Body of pancreas (tissue), 4 donors: ENCODE data around the gene CAPN5. TPM values are rescaled to one million over a fixed set of nuclear protein-coding genes. Genes with fewer than 3 reads are reported as not detected.

Experiments
- ATAC-seq: fragments of 150-250 bp; one replicate; pipeline ENCODE4 v1.9.1; 2016
- DNase-seq, 4 donors: peaks; one replicate each; pipeline ENCODE4 v3.0.0-alpha.2; 2019
- H3K27ac ChIP-seq, 4 donors: fragments of 200-600 bp; sonication (generic); 1 replicate in 3 of 4; 2 replicates in 1 of 4; pipeline versions ENCODE4 v1.5.1 to v1.6.1; 2016 to 2019; ENCODE audit warnings: mild to moderate bottlenecking in 1 of 4, mixed read lengths in 1 of 4, moderate library complexity in 1 of 4
- H3K27me3 ChIP-seq, 2 donors: fragments of 200-600 bp; sonication (generic); one replicate each; pipeline ENCODE4 v1.6.0; 2016; ENCODE audit warnings: mild to moderate bottlenecking in 1 of 2
- H3K36me3 ChIP-seq, 2 donors: fragments of 200-600 bp; sonication (generic); replicated peaks in 1 of 2; 2 replicates each; pipeline ENCODE4 v1.5.1; 2016; ENCODE audit warnings: low read depth in 2 of 2; ENCODE audit not compliant: insufficient read depth in 1 of 2
- H3K4me1 ChIP-seq: fragments of 200-600 bp; sonication (generic); one replicate; pipeline ENCODE4 v1.6.0; 2016
- H3K4me3 ChIP-seq, 2 donors: fragments of 200-600 bp; sonication (generic); 1 replicate in 1 of 2; 2 replicates in 1 of 2; pipeline ENCODE4 v1.5.1; 2016 to 2019
- H3K9me3 ChIP-seq, 3 donors: fragments of 200-600 bp; sonication (generic); 1 replicate in 2 of 3; 2 replicates in 1 of 3; pipeline ENCODE4 v1.5.1; 2016
- POLR2A ChIP-seq, 3 donors: fragments of 450-650 bp; IDR thresholded peaks; one replicate each; pipeline ENCODE4 v1.6.1; 2016; ENCODE audit warnings: antibody characterized with exemption in 3 of 3, mild to moderate bottlenecking in 2 of 3
- WGBS, 2 donors: methylation state at CpG; one replicate each; pipeline ENCODE4 v1.1.5; 2017; 5-methylcytosine and 5-hydroxymethylcytosine counted together
- intact Hi-C: fragments of 100-400 bp; cut with DNase I; formaldehyde crosslinking; loops from one replicate; pipeline ENCODE4 v1.15.1; 2023
- total RNA-seq, 2 donors: library from RNA; depleted of rRNA; stranded (reverse); fragments of >200 nt; gene quantifications; one replicate each; pipeline ENCODE4 v1.1.0, GENCODE V29; 2016
- TF ChIP-seq, protein P1 (sequence below), 7 experiments: fragments of 450-650 bp in 4 of 7; fragments of 200-600 bp in 3 of 7; sonication (generic) in 3 of 7; IDR thresholded peaks; one replicate each; pipeline ENCODE4 v1.5.1; 2016 to 2019; ENCODE audit warnings: antibody characterized with exemption in 7 of 7

The CAPN5 gene
- total RNA-seq, 2 donors from 2014 or later = 7.8 to 13.8 TPM

DNA sequence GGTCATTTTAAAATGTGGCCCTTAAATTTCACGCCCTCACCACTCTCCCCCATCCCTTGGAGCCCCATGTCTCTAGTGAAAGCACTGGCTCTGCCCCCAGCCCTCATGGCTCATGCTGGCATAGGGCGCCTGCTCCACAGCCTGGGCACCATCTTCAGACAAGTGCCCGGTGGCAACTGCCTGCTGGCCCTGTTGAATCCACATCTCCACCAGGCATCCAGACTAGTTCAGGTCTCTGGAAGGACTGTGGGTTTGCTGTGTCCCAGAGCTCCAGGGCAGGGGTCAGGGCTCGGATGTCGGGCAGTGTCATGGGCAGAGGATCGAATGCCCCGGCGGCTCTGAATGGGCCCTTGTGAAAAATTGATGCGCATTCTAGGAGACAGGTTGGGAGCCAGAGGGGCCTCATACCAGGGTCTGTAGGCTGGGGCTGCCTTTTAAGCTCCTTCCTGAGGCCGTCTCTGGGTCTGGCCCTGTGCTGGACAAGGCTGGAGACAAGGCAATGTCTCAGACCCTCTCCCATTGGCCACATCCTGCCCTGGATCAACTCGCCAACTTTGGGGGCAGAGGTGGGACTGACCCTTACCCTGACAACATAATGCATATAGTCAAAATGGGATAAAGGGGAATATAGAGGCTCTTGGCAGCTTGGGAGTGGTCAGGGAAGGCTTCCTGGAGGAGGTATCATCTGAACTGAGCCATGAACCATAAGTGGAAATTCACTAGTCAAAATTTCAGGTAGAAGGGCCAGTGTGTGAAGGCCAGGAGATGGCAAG is 62.5 kb downstream of the CAPN5 start:
- no peak for DNase-seq

DNA sequence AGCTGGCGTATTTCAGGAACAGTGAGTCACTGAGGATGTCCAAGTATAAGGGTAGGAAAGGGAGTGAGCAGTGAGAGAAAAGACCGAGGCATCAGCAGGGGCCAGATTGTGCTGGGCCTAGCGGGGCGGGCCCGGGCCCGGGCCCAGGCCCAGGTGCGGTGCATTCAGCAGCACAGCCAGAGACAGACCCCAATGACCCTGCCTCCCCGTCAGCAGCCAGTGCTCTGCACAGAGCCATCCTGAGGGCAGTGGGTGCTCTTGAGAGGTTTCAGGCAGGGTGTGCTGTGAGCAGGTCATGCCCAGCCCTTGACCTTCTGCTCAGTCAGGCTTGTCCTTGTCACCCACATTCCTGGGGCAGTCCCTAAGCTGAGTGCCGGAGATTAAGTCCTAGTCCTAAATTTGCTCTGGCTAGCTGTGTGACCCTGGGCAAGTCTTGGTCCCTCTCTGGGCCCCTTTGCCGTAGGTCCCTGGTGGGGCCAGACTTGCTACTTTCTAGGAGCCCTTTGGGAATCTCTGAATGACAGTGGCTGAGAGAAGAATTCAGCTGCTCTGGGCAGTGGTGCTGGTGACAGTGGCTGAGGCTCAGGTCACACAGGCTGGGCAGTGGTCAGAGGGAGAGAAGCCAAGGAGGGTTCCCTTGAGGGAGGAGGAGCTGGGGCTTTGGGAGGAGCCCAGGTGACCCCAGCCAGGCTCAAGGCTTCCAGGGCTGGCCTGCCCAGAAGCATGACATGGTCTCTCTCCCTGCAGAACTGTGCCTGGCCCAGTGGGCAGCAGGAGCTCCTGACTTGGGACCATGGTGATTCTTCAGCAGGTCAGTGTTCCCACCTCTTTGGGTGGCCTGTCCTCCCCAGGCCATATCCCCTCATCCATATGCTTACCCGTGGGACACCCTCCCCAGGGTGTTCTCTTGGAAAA is 63.3 kb downstream of the CAPN5 start:
- Histone ChIP-seq H3K36me3 (no peaks in the 10 kb centered on the region), H3K4me3 (no peak overlapping the region), H3K9me3 (no peaks in the 10 kb centered on the region), H3K27me3 (no peaks in the 10 kb centered on the region), H3K27ac (peak overlapping the region in 3 of 4 donors; percentile 45 to 60 (median 47)), H3K4me1 (peaks cover 47% of the 10 kb centered on the region)
- DNase-seq (no peak), ATAC-seq (no peak)
- intact Hi-C loops = no loop called here
- TF ChIP-seq, protein P1, sequence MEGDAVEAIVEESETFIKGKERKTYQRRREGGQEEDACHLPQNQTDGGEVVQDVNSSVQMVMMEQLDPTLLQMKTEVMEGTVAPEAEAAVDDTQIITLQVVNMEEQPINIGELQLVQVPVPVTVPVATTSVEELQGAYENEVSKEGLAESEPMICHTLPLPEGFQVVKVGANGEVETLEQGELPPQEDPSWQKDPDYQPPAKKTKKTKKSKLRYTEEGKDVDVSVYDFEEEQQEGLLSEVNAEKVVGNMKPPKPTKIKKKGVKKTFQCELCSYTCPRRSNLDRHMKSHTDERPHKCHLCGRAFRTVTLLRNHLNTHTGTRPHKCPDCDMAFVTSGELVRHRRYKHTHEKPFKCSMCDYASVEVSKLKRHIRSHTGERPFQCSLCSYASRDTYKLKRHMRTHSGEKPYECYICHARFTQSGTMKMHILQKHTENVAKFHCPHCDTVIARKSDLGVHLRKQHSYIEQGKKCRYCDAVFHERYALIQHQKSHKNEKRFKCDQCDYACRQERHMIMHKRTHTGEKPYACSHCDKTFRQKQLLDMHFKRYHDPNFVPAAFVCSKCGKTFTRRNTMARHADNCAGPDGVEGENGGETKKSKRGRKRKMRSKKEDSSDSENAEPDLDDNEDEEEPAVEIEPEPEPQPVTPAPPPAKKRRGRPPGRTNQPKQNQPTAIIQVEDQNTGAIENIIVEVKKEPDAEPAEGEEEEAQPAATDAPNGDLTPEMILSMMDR (IDR thresholded peaks at IDR 0.05) = no peak
- no peak for TF ChIP-seq POLR2A (IDR thresholded peaks at IDR 0.05)
- 85 to 88% methylated on average over 8 to 11 of the region's 11 CpGs for WGBS, 2 donors

More for the DNA sequence above, 62.5 kb downstream of the CAPN5 start:
- no peak for ATAC-seq
- Histone ChIP-seq H3K36me3 (no peaks in the 10 kb centered on the region), H3K9me3 (no peaks in the 10 kb centered on the region), H3K4me1 (peaks cover 47% of the 10 kb centered on the region), H3K4me3 (no peak overlapping the region), H3K27ac (no peak overlapping the region), H3K27me3 (no peaks in the 10 kb centered on the region)
- intact Hi-C loops = no loop called here
- TF ChIP-seq, protein P1 (IDR thresholded peaks at IDR 0.05) = no peak
- TF ChIP-seq POLR2A (IDR thresholded peaks at IDR 0.05) = no peak
- 91 to 92% methylated on average over 3 to 11 of the region's 11 CpGs for WGBS, 2 donors

DNA sequence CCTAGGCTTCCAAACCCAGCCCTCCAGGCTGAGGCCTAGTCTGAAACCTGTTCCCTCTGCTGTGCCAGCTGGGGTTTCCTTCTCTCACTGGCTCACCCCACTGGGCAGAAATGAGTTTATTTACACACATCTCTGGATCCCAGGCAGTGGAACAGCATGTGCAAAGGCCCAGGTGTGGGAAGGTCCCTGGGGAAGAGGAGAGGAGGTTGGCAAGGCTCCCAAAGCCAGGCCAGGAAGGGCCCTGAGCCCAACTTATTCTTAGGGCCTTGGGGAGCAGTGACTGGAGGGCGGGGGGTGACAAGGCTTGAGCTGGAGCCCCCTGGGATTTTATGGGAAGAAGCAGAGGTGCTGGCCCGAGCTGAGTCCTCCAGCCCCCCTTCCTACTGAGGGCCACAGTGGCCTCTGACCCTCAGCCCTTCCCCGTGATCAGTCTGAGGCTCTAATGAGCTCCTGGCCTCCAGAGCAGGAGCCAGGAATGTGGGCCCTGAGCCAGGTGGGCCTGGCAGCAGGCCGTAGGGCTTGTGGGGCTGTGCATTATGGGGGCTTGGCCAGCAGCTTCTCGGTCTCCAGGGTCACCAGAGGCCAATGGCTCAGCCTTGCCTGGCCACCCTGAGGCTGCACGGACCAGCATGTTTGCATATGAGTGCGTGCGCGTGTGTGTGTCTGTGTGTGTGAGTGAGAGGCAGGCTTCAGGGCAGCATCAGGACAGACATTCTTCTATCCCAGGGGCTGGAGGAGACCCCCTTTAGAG is 64.2 kb downstream of the CAPN5 start:
- peak; percentile 53 to 74 (median 66) for DNase-seq
- intact Hi-C loops = no loop called here
- peak; percentile 33 for ATAC-seq
- no peaks in the 10 kb centered on the region for H3K36me3 ChIP-seq
- H3K4me1 ChIP-seq = peaks cover 47% of the 10 kb centered on the region
- no peak overlapping the region for H3K4me3 ChIP-seq
- no peaks in the 10 kb centered on the region for H3K9me3 ChIP-seq
- H3K27me3 ChIP-seq = no peaks in the 10 kb centered on the region
- TF ChIP-seq, protein P1 (IDR thresholded peaks at IDR 0.05) = no peak
- TF ChIP-seq POLR2A (IDR thresholded peaks at IDR 0.05) = no peak
- peak overlapping the region in 3 of 4 donors; percentile 45 to 60 (median 47) for H3K27ac ChIP-seq
- WGBS, 2 donors = 43 to 80% methylated on average over 2 to 9 of the region's 9 CpGs

DNA sequence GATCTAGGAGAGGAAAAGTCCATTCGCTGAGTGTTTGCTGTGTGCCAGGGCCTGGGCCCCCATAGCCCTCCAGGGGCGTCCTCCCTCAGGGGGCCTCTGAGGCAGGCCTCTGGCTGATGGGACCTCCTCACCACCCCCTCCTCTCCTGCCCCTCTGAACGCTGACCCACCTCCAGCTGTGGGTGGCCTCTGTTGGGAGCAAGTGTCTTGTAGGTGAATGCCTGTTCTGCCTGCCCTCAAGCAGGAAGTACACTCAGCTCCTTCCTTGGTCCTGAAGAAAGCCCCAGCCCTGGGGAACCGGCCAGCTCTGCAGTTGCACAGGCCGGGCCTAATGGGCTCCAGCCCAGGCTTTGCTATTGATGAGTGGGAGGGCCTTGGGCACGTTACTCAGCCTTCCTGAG is 64.8 kb downstream of the CAPN5 start:
- H3K27me3 ChIP-seq = no peaks in the 10 kb centered on the region
- TF ChIP-seq, protein P1 (IDR thresholded peaks at IDR 0.05) = no peak
- TF ChIP-seq POLR2A (IDR thresholded peaks at IDR 0.05) = no peak
- peaks cover 47% of the 10 kb centered on the region for H3K4me1 ChIP-seq
- intact Hi-C loops = no loop called here
- no peak overlapping the region for H3K4me3 ChIP-seq
- WGBS, 2 donors = 54 to 65% methylated on average over 4 to 6 of the region's 6 CpGs
- ATAC-seq = no peak
- H3K27ac ChIP-seq = peak overlapping the region in 3 of 4 donors; percentile 45 to 60 (median 47)
- no peak for DNase-seq
- no peaks in the 10 kb centered on the region for H3K9me3 ChIP-seq
- H3K36me3 ChIP-seq = no peaks in the 10 kb centered on the region
